Subcutaneous abdominal adipose tissue (tissue), 5 donors: ENCODE measurements around the gene OPCML.

Experiments
- H3K27ac ChIP-seq: one replicate; pipeline ENCODE4 v1.7.0; 2013; ENCODE audit warnings: low read depth, mild to moderate bottlenecking, inconsistent platforms, low read length, moderate library complexity
- H3K27me3 ChIP-seq, 5 donors: one replicate each; pipeline ENCODE4 v1.7.0; 2013; ENCODE audit warnings: low read length in 5 of 5, inconsistent platforms in 1 of 5; ENCODE audit not compliant: control insufficient read depth in 5 of 5, insufficient read depth in 4 of 5
- H3K36me3 ChIP-seq, 5 donors: one replicate each; pipeline ENCODE4 v1.7.0; 2013; ENCODE audit warnings: low read length in 5 of 5; ENCODE audit not compliant: control insufficient read depth in 5 of 5, insufficient read depth in 5 of 5
- H3K4me1 ChIP-seq, 5 donors: one replicate each; pipeline ENCODE4 v1.7.0; 2013; ENCODE audit warnings: low read length in 5 of 5, mild to moderate bottlenecking in 3 of 5, moderate library complexity in 1 of 5; ENCODE audit not compliant: control insufficient read depth in 5 of 5, insufficient read depth in 5 of 5
- H3K4me3 ChIP-seq, 5 donors: one replicate each; pipeline ENCODE4 v1.7.0; 2013; ENCODE audit warnings: low read length in 5 of 5, low read depth in 1 of 5
- H3K9ac ChIP-seq, 5 donors: one replicate each; pipeline ENCODE4 v1.7.0; 2013; ENCODE audit warnings: low read length in 5 of 5, mild to moderate bottlenecking in 4 of 5, moderate library complexity in 3 of 5
- H3K9me3 ChIP-seq, 5 donors: one replicate each; pipeline ENCODE4 v1.7.0; 2013; ENCODE audit warnings: low read length in 5 of 5; ENCODE audit not compliant: control insufficient read depth in 5 of 5
- donor health status: healthy.
- donor health status: healthy.
- donor health status: healthy.
- donor health status: healthy.
- donor health status: healthy.

OPCML gene

DNA sequence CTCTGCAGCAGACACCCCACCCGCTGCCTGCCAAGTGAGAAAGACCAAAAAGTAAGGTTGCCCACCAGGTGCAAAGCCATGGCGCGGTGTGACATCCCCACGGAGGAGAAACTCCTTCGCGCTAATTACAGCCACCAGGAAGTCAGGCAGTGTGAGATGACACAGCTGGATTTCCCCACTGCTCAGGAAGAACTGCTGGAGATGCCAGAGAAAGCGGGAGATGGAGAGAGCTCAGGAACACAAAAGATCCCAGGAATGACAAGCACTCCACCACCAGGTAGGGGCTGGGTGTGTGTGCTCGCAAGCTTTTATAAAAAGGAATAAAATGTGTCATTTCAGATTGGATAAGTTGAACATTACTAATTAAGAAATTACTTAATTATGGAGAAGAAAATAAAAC, 292.7 kb downstream of the OPCML start:
- H3K4me1 ChIP-seq = no peaks in the 10 kb centered on the region
- no peaks in the 10 kb centered on the region for H3K9me3 ChIP-seq
- H3K9ac ChIP-seq = no peak overlapping the region
- H3K27me3 ChIP-seq = peaks cover 0 to 10% (median 0%) of the 10 kb centered on the region in 5 donors
- no peaks in the 10 kb centered on the region for H3K36me3 ChIP-seq
- no peak overlapping the region for H3K4me3 ChIP-seq
- no peak overlapping the region for H3K27ac ChIP-seq

- H3K9ac ChIP-seq = no peak overlapping the region
- H3K27me3 ChIP-seq = peaks cover 0 to 10% (median 0%) of the 10 kb centered on the region in 5 donors
- no peaks in the 10 kb centered on the region for H3K36me3 ChIP-seq
- H3K27ac ChIP-seq = no peak overlapping the region
- no peak overlapping the region for H3K4me3 ChIP-seq
- peaks cover 0 to 2% (median 0%) of the 10 kb centered on the region in 5 donors for H3K9me3 ChIP-seq
- no peaks in the 10 kb centered on the region for H3K4me1 ChIP-seq
These were observed 293.8 kb downstream of the OPCML start for GRCh38 chr11:133238495-133238894.

- Histone ChIP-seq H3K27ac (no peak overlapping the region), H3K9me3 (peaks cover 0 to 6% (median 3%) of the 10 kb centered on the region in 5 donors), H3K36me3 (no peaks in the 10 kb centered on the region), H3K27me3 (peaks cover 0 to 8% (median 0%) of the 10 kb centered on the region in 5 donors), H3K4me3 (no peak overlapping the region), H3K4me1 (no peaks in the 10 kb centered on the region), H3K9ac (no peak overlapping the region)
These were observed 294.3 kb downstream of the OPCML start for GRCh38 chr11:133238027-133238426.

DNA sequence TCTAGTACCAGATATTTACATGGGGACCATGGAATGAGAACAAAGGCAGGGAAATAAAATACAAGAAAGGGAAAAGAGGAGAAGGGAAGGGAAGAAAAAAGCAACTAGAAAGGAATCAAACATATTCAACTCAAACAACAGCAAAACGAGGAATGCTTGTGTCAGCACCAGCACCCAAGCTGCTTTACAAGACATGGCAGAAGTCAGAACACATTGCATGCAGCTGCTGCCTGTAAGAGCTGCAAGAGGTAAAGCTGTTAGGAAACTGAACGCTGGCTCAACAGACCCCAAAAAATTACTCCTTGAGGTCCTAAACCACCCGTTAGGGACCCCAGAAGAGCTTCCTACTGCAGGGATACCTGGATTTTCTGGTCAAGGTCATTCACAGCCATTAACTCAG, 296.9 kb downstream of the OPCML start:
- H3K27me3 ChIP-seq = peaks cover 0 to 3% (median 0%) of the 10 kb centered on the region in 5 donors

GRCh38 chr11:133234883-133235282, 297.4 kb downstream of the OPCML start:
- H3K4me3 ChIP-seq = no peak overlapping the region
- peaks cover 0 to 6% (median 5%) of the 10 kb centered on the region in 5 donors for H3K9me3 ChIP-seq
- H3K9ac ChIP-seq = no peak overlapping the region
- H3K4me1 ChIP-seq = no peaks in the 10 kb centered on the region
- no peak overlapping the region for H3K27ac ChIP-seq
- peaks cover 0 to 3% (median 0%) of the 10 kb centered on the region in 5 donors for H3K27me3 ChIP-seq
- no peaks in the 10 kb centered on the region for H3K36me3 ChIP-seq

More for the DNA sequence above, 296.9 kb downstream of the OPCML start:
- Histone ChIP-seq H3K9ac (no peak overlapping the region), H3K9me3 (peaks cover 0 to 6% (median 5%) of the 10 kb centered on the region in 5 donors), H3K36me3 (no peaks in the 10 kb centered on the region), H3K4me1 (no peaks in the 10 kb centered on the region), H3K4me3 (no peak overlapping the region), H3K27ac (no peak overlapping the region)

DNA sequence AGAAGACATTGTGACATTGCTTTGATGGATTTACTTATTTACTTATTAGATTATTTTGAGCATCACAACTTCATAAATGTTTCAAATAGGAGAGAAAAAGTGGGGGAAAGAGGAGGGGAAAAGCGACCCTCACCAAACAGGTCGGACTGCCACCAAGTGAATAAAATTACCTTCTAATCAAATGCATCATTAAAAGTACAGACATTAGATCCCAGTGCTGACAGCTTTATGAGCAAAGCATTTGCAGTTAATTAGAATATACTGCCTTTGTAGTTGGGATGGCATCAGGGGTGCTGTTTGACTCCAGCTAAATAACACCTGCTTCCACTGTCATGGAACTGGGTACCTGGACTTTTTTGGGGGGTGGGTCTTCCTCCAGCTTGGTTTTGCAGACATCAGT, 299.6 kb downstream of the OPCML start:
- Histone ChIP-seq H3K4me1 (peaks cover 0 to 12% (median 8%) of the 10 kb centered on the region in 5 donors), H3K27ac (no peak overlapping the region), H3K4me3 (no peak overlapping the region), H3K9me3 (peaks cover 0 to 6% (median 5%) of the 10 kb centered on the region in 5 donors), H3K27me3 (peaks cover 0 to 3% (median 0%) of the 10 kb centered on the region in 5 donors), H3K36me3 (no peaks in the 10 kb centered on the region), H3K9ac (no peak overlapping the region)

GRCh38 chr11:133230431-133230830, 301.9 kb downstream of the OPCML start:
- Histone ChIP-seq H3K9me3 (peaks cover 0 to 6% (median 5%) of the 10 kb centered on the region in 5 donors), H3K4me3 (no peak overlapping the region), H3K27ac (no peak overlapping the region), H3K9ac (no peak overlapping the region), H3K36me3 (no peaks in the 10 kb centered on the region), H3K4me1 (peaks cover 0 to 12% (median 8%) of the 10 kb centered on the region in 5 donors), H3K27me3 (peaks cover 0 to 3% (median 0%) of the 10 kb centered on the region in 5 donors)

DNA sequence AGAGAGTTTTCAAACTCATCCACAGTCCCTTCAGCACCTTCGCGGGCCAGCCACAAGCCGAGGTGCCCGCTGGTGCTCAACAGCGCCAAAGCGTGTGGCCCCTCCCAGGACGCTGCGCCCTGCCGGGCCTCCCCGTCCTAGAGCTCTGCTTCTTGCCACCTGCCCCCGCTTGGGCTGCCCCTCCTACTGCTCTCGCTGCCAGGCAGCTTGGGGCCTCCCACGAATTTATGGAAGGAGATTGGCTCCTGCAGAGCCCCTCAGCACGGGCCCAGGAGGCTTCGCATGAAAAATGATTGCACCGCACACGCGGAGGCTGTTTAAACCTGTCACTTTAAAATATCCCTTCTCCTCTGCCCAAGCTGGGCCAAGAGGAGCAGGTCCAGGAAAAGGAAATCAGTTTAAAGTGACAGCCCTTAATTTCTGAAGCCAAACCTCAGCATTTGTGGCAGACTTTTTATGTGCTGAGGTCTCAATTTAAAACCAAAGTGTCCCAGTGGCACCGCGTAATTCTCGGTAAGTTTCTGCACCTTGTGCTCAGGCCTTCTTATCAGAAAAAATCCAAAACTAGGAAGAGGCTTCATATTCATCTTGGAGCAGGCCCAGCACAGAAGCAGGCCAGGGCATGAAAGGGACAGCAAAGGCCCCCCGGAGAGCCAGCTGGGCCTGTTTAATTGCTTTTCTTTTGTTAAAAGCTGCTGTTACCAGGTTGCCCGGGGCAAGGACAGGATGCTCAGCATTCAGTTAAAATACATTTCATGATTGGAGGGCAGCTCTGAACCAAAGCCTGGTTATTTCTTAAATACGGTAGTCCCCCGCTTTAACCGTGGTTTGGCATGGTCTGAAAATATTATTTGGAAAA, 303.6 kb downstream of the OPCML start:
- Histone ChIP-seq H3K4me1 (peaks cover 0 to 12% (median 8%) of the 10 kb centered on the region in 5 donors), H3K36me3 (no peaks in the 10 kb centered on the region), H3K27me3 (peaks cover 0 to 2% (median 0%) of the 10 kb centered on the region in 5 donors), H3K4me3 (peak overlapping the region in 4 of 5 donors; percentile 3 to 42 (median 18)), H3K27ac (no peak overlapping the region), H3K9me3 (peaks cover 0 to 6% (median 5%) of the 10 kb centered on the region in 5 donors), H3K9ac (no peak overlapping the region)

- H3K9me3 ChIP-seq = no peaks in the 10 kb centered on the region
- no peaks in the 10 kb centered on the region for H3K36me3 ChIP-seq
- peaks cover 0 to 3% (median 2%) of the 10 kb centered on the region in 5 donors for H3K27me3 ChIP-seq
- no peak overlapping the region for H3K27ac ChIP-seq
- H3K4me3 ChIP-seq = no peak overlapping the region
- peaks cover 0 to 12% (median 8%) of the 10 kb centered on the region in 5 donors for H3K4me1 ChIP-seq
- no peak overlapping the region for H3K9ac ChIP-seq
These were observed 304.6 kb downstream of the OPCML start for GRCh38 chr11:133227632-133228111.

DNA sequence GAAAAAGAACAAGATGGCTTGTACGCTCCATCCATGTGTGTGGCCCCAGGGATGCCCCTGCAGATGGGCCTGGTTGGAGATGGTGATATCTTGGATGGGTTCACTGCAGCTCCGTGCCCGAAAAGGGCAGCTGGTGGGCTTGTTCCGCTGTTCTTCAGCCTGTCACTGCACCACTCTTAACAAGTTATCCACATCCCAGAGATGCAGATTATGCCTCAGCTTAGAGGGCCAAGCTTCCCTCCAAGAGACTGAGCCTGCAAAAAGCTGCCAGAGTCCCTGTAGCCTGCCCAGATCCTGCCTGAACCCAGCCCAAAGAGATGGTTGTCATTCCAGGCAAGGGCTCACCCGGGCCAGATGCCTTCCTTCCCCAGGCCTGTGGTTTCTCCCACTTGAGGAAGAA, 308.0 kb downstream of the OPCML start:
- H3K4me3 ChIP-seq = no peak overlapping the region
- H3K27ac ChIP-seq = no peak overlapping the region
- H3K9ac ChIP-seq = no peak overlapping the region
- peaks cover 0 to 12% (median 8%) of the 10 kb centered on the region in 5 donors for H3K4me1 ChIP-seq
- peaks cover 0 to 7% (median 3%) of the 10 kb centered on the region in 5 donors for H3K27me3 ChIP-seq
- no peaks in the 10 kb centered on the region for H3K9me3 ChIP-seq
- no peaks in the 10 kb centered on the region for H3K36me3 ChIP-seq
